Stomach (tissue), 4 donors: ENCODE data around the gene COQ6.

Source experiments
- POLR2A ChIP-seq, 4 donors: fragments of 450-650 bp; IDR thresholded peaks; one replicate each; pipeline ENCODE4 v1.6.1; 2016; ENCODE audit warnings: antibody characterized with exemption in 4 of 4, control low read depth in 2 of 4, mild to moderate bottlenecking in 1 of 4, moderate library complexity in 1 of 4
- POLR2AphosphoS5 ChIP-seq, 3 donors: sonication (generic); formaldehyde crosslinking; IDR thresholded peaks; one replicate each; pipeline ENCODE4 v1.6.1; 2016; ENCODE audit warnings: antibody characterized with exemption in 3 of 3

DNA sequence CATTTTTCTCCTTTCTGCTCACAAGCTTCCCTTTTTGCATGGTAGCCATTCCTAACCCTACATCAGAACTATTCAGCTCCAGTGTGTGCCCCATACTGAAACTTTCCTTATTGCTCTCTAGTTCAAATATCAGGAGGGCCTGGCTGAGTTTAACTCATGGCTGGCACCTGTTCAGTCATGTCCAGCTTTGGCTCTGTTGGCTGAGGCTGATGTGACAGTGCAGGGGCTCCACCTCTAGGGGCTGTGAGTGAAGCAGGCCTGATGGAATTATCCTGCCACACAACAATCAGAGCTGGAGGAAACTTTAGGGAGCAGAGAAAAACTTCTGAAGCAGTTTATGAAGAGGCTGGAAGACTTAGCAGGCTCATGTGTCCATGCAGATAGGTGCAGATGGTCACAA is 8.5 kb downstream of the COQ6 start:
- TF ChIP-seq POLR2A (IDR thresholded peaks at IDR 0.05) = no peak
- no peak for TF ChIP-seq POLR2AphosphoS5 (IDR thresholded peaks at IDR 0.05)
